Measurements from ENCODE around the gene KCNC3. TPM values are rescaled to one million over a fixed set of nuclear protein-coding genes. Genes with fewer than 3 reads are reported as not detected.

KCNC3 gene
- total and polyA plus RNA-seq, 2 experiments from 2014 or later = 1.3 to 3.4 TPM

DNA sequence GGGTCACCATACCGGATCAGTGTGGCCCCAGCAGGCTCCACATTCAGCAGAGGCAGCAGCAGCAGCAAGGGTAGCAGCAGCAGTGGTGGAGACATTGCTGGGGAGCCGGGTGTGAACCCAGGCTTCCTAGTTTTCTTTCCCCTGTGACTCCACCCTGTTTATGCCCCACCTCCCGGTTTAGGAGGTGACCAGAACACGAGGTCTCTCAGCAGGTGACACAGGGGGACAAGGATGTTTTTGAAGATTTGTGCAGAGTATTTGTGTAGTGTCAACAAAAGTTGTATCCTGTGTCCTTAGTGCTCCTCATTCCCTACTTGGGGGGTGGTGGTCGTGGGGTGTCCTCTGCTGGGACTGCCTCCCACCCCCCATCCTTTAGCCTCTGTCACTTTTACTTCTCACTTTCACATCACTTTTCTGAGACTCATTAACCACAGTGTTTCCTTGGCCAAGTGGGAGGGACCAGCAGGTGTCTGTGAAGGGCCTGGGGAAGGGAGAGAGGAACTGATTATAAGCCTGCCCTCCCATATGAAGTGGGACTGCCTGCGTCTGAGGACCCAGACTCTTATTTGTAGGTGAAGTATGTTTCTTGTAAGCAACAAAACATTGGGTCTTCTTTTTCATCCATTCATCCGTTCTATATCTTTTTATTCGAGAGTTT lies 15.6 kb upstream of the KCNC3 start (continued):
- TF ChIP-seq REST (IDR thresholded peaks at IDR 0.05; ENCODE audit: unreplicated experiment) (no peak), EZH2phosphoT487 (IDR thresholded peaks at IDR 0.05; ENCODE audit: unreplicated experiment) (no peak), ZNF114 (CRISPR knock-in tag; IDR thresholded peaks at IDR 0.05) (no peak), EZH2 (IDR thresholded peaks at IDR 0.05; ENCODE audit: low read depth, unreplicated experiment) (no peak), POLR2AphosphoS5 (IDR thresholded peaks at IDR 0.05; ENCODE audit: low read depth) (no peak), CTCF (conservative IDR thresholded peaks at IDR 0.05; ENCODE audit: low read depth in 2 of 2) (no peak), ZNF331 (CRISPR knock-in tag; IDR thresholded peaks at IDR 0.05; ENCODE audit: low read depth) (no peak), CREB1 (CRISPR knock-in tag; IDR thresholded peaks at IDR 0.05; ENCODE audit: low read depth) (no peak), NANOG (IDR thresholded peaks at IDR 0.05; ENCODE audit: borderline replicate concordance) (no peak)

GRCh38 chr19:50341091-50341564 lies 12.0 kb upstream of the KCNC3 start:
- no peaks in the 10 kb centered on the region for H3K4me1 Mint-ChIP-seq
- H3K4me1 ChIP-seq (ENCODE audit: insufficient read depth) = no peaks in the 10 kb centered on the region
- H3K9me3 Mint-ChIP-seq = peaks cover 96% of the 10 kb centered on the region
- no peak overlapping the region for H3K27ac ChIP-seq (ENCODE audit: low read depth)
- DNase-seq (ENCODE audit: low spot score) (no peak), ATAC-seq (no peak)
- no peaks in the 10 kb centered on the region; the same call in 1 of the 2 replicates for H3K36me3 ChIP-seq (ENCODE audit: insufficient read depth)
- no peaks in the 10 kb centered on the region for H3K27me3 ChIP-seq (ENCODE audit: insufficient read depth)
- no peak overlapping the region for H3K27ac Mint-ChIP-seq
- no peak overlapping the region for H3K4me2 ChIP-seq
- peaks cover 8% of the 10 kb centered on the region for H3K27me3 Mint-ChIP-seq (ENCODE audit: insufficient read depth, low read depth, poor library complexity)
- no peaks in the 10 kb centered on the region; the same call in 1 of the 2 replicates for H4K20me1 ChIP-seq (replicated peaks; ENCODE audit: insufficient read depth)
- H3K36me3 Mint-ChIP-seq (ENCODE audit: low read depth) = peaks cover 23% of the 10 kb centered on the region
- no peak overlapping the region for H3K4me3 ChIP-seq
- H3K4me3 Mint-ChIP-seq = no peak overlapping the region
- no peaks in the 10 kb centered on the region for H3K9me2 ChIP-seq (ENCODE audit: insufficient read depth)
- no peak overlapping the region for H2AFZ ChIP-seq
- H3F3A ChIP-seq (replicated peaks; ENCODE audit: low read depth) = no peaks in the 10 kb centered on the region
- no peaks in the 10 kb centered on the region for H3K79me2 ChIP-seq (replicated peaks; ENCODE audit: insufficient read depth)
- TF ChIP-seq CTCF (conservative IDR thresholded peaks at IDR 0.05; ENCODE audit: low read depth in 2 of 2) = no peak
- no peak for TF ChIP-seq JUNB (IDR thresholded peaks at IDR 0.05; ENCODE audit: unreplicated experiment)
- TF ChIP-seq ZNF462 (CRISPR knock-in tag; IDR thresholded peaks at IDR 0.05) = no peak
- TF ChIP-seq ZNF331 (CRISPR knock-in tag; IDR thresholded peaks at IDR 0.05; ENCODE audit: low read depth) = no peak
